ENCODE data around the gene TBC1D22A.

The TBC1D22A gene

GRCh38 chr22:47213571-47214230 lies 451.3 kb downstream of the TBC1D22A start:
- FAIRE-seq: no peak

DNA sequence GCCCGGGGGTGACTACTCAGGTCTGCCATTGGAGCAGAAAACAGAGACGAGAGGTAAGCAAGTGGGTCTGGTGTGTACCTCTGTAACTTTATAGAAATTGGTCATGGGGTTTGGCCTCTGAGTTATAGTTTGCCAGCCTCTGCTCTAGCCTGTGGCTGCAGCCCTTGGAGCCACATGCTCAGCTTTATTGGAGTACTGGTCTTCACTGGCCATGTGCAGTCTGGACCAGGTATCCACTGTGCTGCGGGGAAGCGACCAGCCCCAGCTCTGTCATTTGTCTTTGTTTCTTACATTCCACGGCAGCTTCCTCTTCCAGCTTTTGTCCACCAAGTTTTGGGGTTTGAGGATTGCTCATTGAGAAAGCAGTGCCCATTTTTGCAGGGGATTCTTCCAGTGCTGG lies 453.4 kb downstream of the TBC1D22A start:
- no peak for FAIRE-seq

DNA sequence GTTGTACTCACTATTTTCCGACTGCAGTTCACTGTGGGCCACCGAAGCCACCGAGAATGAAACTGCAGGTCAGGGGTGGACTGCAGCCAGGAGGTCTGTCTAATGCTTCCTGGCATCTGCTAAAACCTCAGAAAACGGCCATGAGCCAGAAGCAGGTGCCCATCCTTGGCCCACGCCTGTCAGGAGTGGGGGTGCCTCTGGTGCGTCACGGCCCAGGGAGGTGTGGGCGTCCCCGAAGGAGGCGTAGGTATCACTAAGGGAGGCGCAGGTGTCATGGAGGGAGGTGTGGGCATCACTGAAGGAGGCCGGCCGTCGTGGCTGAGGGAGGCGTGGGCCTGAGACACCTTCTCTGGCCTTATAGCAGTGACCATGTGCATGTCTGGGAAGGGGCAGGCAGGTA lies 456.2 kb downstream of the TBC1D22A start:
- no peak for FAIRE-seq

GRCh38 chr22:47219789-47220188 lies 457.3 kb downstream of the TBC1D22A start:
- FAIRE-seq: no peak

- FAIRE-seq: no peak
Observed at GRCh38 chr22:47220752-47221151, 458.3 kb downstream of the TBC1D22A start.

GRCh38 chr22:47221840-47222615 lies 459.6 kb downstream of the TBC1D22A start:
- no peak for FAIRE-seq
